ENCODE results near the gene PUM2. TPM values are rescaled to one million over a fixed set of nuclear protein-coding genes. Genes with fewer than 3 reads are reported as not detected.

PUM2 gene
- total RNA-seq, 1 experiment from 2014 or later: 96.8 TPM

DNA sequence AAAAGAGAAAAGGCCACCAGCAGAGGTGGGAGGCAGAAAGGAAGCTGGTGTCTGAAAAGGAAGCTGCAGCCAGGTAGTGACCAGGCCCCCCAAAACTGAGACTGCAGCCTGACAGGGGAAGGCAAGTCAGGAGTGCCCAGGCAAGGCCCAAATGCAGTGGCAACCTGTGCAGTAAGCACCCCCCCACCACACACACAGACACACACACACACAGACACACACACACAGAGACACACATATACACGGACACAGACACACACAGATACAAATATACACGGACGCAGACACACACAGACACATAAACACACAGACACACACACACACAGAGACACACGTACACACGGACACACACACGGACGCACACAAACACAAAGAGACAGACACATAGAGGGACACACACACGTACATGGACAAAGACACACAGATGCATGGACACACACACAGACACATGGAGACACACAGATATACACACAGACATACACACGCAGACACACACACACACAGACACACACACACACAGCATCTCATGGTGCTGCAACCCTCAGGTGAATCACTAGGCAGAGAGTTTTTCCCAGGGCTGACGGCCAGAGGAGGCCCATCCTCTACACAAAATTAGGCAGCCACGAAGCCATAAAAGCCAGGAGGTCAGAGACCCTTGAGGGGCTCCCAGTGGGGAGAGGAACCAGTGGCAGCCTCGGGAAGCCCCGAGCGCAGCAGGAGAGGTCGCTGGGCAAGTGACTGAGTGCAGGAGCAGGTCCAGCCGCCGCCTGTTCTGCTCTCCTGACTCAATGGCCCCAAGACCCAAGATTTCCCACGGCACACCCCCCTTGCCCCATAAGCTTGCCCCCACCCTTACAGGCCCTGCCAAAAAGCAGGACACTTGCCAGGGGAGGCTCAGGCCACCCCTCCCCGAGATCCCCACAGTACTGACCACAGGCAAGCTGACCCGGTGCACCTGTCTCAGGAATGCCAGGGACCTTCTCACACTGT, 132.0 kb downstream of the PUM2 start:
- Mint-ChIP-seq H3K4me3 (ENCODE audit: low read depth, unreplicated experiment) (no peak overlapping the region), H3K27ac (ENCODE audit: unreplicated experiment) (peak overlapping the region; percentile 3), H3K9me3 (ENCODE audit: low read depth, unreplicated experiment) (no peaks in the 10 kb centered on the region), H3K4me1 (ENCODE audit: low read depth, unreplicated experiment) (peaks cover 44% of the 10 kb centered on the region), H3K27me3 (ENCODE audit: unreplicated experiment) (no peaks in the 10 kb centered on the region), H3K36me3 (ENCODE audit: insufficient read depth, unreplicated experiment) (peaks cover 37% of the 10 kb centered on the region)
- intact Hi-C loops (cut with micrococcal nuclease; ENCODE audit: unreplicated experiment): no loop called here
- TF ChIP-seq, protein P1, sequence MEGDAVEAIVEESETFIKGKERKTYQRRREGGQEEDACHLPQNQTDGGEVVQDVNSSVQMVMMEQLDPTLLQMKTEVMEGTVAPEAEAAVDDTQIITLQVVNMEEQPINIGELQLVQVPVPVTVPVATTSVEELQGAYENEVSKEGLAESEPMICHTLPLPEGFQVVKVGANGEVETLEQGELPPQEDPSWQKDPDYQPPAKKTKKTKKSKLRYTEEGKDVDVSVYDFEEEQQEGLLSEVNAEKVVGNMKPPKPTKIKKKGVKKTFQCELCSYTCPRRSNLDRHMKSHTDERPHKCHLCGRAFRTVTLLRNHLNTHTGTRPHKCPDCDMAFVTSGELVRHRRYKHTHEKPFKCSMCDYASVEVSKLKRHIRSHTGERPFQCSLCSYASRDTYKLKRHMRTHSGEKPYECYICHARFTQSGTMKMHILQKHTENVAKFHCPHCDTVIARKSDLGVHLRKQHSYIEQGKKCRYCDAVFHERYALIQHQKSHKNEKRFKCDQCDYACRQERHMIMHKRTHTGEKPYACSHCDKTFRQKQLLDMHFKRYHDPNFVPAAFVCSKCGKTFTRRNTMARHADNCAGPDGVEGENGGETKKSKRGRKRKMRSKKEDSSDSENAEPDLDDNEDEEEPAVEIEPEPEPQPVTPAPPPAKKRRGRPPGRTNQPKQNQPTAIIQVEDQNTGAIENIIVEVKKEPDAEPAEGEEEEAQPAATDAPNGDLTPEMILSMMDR (IDR thresholded peaks at IDR 0.05; ENCODE audit: unreplicated experiment): no peak
- DNase-seq: no peak
- no TSS peak for BruUV-seq (replicated peaks)
- CTCF ChIA-PET: no interaction called here

DNA sequence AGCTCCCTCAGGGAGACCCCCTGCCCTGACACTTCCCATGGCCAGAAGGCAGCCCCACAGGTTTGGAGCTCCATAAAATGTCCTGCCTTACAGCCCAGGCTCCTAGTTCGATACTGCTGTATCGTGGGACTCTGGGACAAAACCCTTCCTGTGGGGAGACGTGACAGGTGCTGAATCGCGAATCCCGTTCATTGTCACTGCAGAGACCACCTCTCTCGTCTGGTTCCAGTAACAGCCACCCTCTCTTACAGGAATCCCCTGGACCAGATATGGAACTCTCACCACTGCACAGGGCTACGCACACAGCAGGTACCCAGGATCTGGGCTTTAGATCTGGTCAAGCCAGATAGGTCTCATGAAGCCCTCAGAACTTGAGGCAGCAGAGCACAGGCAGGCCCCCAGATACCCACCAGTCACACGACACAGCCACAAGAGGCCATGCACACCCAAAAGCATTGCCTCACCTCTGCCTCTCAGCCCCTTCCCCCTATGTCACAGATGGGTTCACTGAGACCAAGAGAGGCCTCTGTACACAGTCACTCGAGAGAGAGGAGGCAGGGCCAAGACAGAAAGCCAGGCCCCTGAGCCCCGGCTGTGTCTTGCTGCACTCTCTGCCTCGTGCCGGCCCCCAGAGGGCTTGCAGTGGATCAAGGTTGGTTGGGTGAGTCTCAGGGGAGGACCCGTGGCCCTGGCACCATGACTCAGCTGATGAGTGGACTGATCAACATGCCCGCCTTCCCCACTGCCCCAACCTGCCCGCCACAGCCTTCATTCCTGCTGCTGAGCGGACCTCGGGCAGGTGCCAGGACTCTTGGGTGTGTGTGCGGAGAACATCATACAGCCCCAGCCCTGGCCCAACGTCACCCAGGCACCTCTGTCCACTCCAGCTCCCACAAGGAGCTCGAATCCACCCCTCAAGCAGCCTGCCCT, 133.3 kb downstream of the PUM2 start:
- BruUV-seq (replicated peaks): no TSS peak
- DNase-seq: no peak
- intact Hi-C loops (cut with micrococcal nuclease; ENCODE audit: unreplicated experiment): no loop called here
- peaks cover 41% of the 10 kb centered on the region for H3K4me1 Mint-ChIP-seq (ENCODE audit: low read depth, unreplicated experiment)
- TF ChIP-seq, protein P1 (IDR thresholded peaks at IDR 0.05; ENCODE audit: unreplicated experiment): no peak
- H3K27ac Mint-ChIP-seq (ENCODE audit: unreplicated experiment): no peak overlapping the region
- no peaks in the 10 kb centered on the region for H3K27me3 Mint-ChIP-seq (ENCODE audit: unreplicated experiment)
- CTCF ChIA-PET: no interaction called here
- H3K4me3 Mint-ChIP-seq (ENCODE audit: low read depth, unreplicated experiment): no peak overlapping the region
- H3K9me3 Mint-ChIP-seq (ENCODE audit: low read depth, unreplicated experiment): no peaks in the 10 kb centered on the region
- H3K36me3 Mint-ChIP-seq (ENCODE audit: insufficient read depth, unreplicated experiment): peaks cover 26% of the 10 kb centered on the region

DNA sequence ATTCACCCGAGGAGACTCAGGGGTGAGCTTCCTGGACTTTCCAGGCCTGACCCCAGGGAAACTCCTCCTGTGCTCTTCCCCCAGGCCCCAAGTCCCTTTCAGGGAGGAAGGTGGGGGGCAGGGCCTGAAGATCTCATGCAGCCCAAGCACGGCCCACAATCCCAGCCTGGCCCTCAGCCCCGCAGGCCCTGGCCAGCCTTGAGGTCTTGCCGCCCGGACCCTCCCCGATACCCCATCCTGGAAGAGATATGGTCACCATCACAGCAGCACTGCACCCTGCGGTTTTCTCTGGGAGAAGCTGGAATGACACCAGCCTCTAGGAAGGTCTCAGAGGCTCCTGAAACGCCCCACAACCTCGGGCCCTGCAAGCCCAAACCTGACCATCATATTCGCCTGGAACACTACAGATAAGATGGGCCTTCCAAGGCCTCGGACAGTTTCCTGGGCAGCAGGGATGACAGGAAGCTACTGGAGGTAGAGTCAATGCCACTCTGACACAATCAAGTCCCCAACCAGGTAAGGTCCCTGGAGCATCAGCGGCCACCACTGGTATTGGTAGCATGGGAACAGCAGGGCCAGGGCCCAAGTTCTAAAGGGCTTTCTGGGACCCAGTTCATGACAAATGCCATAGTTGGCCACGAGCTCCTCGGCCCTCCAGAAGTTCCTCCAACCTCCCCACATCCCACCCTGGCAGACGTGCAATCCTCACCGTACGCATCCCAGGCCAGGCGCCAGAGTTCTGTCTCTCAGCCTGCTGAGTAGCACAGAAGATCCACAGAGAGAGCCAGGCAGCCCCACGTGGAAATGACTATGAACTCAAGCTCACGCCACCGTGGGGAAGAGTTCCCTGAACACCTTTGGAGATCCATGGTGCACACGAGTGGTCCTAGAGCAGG, 134.3 kb downstream of the PUM2 start:
- no peaks in the 10 kb centered on the region for H3K27me3 Mint-ChIP-seq (ENCODE audit: unreplicated experiment)
- no TSS peak for BruUV-seq (replicated peaks)
- intact Hi-C loops (cut with micrococcal nuclease; ENCODE audit: unreplicated experiment): no loop called here
- TF ChIP-seq, protein P1 (IDR thresholded peaks at IDR 0.05; ENCODE audit: unreplicated experiment): no peak
- no peak for DNase-seq
- peaks cover 32% of the 10 kb centered on the region for H3K4me1 Mint-ChIP-seq (ENCODE audit: low read depth, unreplicated experiment)
- CTCF ChIA-PET: no interaction called here
- no peaks in the 10 kb centered on the region for H3K9me3 Mint-ChIP-seq (ENCODE audit: low read depth, unreplicated experiment)
- H3K27ac Mint-ChIP-seq (ENCODE audit: unreplicated experiment): no peak overlapping the region
- no peak overlapping the region for H3K4me3 Mint-ChIP-seq (ENCODE audit: low read depth, unreplicated experiment)
- peaks cover 19% of the 10 kb centered on the region for H3K36me3 Mint-ChIP-seq (ENCODE audit: insufficient read depth, unreplicated experiment)
